ENCODE measurements around the gene EIF1AD. TPM values are rescaled to one million over a fixed set of nuclear protein-coding genes. Genes with fewer than 3 reads are reported as not detected.
"Not testable (repeated sequence)": the region's sequence is repeated elsewhere in the genome, so short reads cannot be mapped to it uniquely, and the experiment has no call there.

The EIF1AD gene
- total and polyA plus RNA-seq, 2 experiments from 2014 or later = 16.1 to 32.1 TPM

DNA sequence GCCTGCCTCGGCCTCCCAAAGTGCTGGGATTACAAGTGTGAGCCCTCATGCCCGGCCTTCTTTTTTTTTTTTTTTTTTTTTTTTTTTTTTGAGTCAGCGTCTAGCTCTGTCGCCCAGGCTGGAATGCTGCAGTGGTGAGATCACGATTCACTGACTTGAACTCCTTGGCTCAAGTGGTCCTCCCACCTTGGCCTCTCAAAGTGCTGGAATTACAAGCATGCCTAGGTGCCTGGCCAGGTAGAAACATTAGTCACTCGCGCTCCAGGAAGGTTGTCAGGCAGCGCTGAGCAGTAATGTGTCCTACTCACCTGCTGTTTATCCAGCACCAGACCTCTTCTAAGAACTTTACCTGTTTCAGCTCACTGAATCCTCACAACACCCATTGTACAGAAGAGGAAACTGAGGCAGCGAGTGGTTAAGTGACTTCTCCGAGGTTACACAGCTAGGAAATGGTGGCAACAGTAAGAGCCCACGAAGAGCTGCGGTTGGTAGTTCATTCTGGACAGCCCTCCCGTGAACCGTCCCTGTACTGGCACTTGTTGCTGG, 9.4 kb upstream of the EIF1AD start (continued):
- TF ChIP-seq, protein P1, sequence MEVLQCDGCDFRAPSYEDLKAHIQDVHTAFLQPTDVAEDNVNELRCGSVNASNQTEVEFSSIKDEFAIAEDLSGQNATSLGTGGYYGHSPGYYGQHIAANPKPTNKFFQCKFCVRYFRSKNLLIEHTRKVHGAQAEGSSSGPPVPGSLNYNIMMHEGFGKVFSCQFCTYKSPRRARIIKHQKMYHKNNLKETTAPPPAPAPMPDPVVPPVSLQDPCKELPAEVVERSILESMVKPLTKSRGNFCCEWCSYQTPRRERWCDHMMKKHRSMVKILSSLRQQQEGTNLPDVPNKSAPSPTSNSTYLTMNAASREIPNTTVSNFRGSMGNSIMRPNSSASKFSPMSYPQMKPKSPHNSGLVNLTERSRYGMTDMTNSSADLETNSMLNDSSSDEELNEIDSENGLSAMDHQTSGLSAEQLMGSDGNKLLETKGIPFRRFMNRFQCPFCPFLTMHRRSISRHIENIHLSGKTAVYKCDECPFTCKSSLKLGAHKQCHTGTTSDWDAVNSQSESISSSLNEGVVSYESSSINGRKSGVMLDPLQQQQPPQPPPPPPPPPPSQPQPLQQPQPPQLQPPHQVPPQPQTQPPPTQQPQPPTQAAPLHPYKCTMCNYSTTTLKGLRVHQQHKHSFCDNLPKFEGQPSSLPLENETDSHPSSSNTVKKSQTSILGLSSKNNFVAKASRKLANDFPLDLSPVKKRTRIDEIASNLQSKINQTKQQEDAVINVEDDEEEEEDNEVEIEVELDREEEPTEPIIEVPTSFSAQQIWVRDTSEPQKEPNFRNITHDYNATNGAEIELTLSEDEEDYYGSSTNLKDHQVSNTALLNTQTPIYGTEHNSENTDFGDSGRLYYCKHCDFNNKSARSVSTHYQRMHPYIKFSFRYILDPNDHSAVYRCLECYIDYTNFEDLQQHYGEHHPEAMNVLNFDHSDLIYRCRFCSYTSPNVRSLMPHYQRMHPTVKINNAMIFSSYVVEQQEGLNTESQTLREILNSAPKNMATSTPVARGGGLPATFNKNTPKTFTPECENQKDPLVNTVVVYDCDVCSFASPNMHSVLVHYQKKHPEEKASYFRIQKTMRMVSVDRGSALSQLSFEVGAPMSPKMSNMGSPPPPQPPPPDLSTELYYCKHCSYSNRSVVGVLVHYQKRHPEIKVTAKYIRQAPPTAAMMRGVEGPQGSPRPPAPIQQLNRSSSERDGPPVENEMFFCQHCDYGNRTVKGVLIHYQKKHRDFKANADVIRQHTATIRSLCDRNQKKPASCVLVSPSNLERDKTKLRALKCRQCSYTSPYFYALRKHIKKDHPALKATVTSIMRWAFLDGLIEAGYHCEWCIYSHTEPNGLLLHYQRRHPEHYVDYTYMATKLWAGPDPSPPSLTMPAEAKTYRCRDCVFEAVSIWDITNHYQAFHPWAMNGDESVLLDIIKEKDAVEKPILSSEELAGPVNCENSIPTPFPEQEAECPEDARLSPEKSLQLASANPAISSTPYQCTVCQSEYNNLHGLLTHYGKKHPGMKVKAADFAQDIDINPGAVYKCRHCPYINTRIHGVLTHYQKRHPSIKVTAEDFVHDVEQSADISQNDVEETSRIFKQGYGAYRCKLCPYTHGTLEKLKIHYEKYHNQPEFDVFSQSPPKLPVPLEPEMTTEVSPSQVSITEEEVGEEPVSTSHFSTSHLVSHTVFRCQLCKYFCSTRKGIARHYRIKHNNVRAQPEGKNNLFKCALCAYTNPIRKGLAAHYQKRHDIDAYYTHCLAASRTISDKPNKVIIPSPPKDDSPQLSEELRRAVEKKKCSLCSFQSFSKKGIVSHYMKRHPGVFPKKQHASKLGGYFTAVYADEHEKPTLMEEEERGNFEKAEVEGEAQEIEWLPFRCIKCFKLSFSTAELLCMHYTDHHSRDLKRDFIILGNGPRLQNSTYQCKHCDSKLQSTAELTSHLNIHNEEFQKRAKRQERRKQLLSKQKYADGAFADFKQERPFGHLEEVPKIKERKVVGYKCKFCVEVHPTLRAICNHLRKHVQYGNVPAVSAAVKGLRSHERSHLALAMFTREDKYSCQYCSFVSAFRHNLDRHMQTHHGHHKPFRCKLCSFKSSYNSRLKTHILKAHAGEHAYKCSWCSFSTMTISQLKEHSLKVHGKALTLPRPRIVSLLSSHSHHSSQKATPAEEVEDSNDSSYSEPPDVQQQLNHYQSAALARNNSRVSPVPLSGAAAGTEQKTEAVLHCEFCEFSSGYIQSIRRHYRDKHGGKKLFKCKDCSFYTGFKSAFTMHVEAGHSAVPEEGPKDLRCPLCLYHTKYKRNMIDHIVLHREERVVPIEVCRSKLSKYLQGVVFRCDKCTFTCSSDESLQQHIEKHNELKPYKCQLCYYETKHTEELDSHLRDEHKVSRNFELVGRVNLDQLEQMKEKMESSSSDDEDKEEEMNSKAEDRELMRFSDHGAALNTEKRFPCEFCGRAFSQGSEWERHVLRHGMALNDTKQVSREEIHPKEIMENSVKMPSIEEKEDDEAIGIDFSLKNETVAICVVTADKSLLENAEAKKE (CRISPR knock-in tag; IDR thresholded peaks at IDR 0.05) = no peak
- TF ChIP-seq STAT1 (IDR thresholded peaks at IDR 0.05; ENCODE audit: unreplicated experiment) (no peak), ETS1 (IDR thresholded peaks at IDR 0.05) (no peak), EZH2 (IDR thresholded peaks at IDR 0.05; ENCODE audit: low read depth, unreplicated experiment) (no peak), CREB1 (CRISPR knock-in tag; IDR thresholded peaks at IDR 0.05; ENCODE audit: low read depth) (no peak), CTCF (conservative IDR thresholded peaks at IDR 0.05; ENCODE audit: low read depth in 2 of 2) (no peak), NANOG (IDR thresholded peaks at IDR 0.05; ENCODE audit: borderline replicate concordance) (no peak), ZNF114 (CRISPR knock-in tag; IDR thresholded peaks at IDR 0.05) (no peak), EZH2phosphoT487 (IDR thresholded peaks at IDR 0.05; ENCODE audit: unreplicated experiment) (no peak), POLR2AphosphoS5 (IDR thresholded peaks at IDR 0.05; ENCODE audit: low read depth) (no peak)

GRCh38 chr11:66010036-66010435, 8.1 kb upstream of the EIF1AD start:
- not testable (repeated sequence) for H3K4me3 Mint-ChIP-seq; H2AFZ ChIP-seq; H3K4me2 ChIP-seq; H3K4me1 ChIP-seq (ENCODE audit: insufficient read depth); H3K27ac Mint-ChIP-seq; ATAC-seq; H3K9me2 ChIP-seq (ENCODE audit: insufficient read depth); H3K36me3 ChIP-seq (ENCODE audit: insufficient read depth); H3F3A ChIP-seq (replicated peaks; ENCODE audit: low read depth); H3K27ac ChIP-seq (ENCODE audit: low read depth); H3K79me2 ChIP-seq (replicated peaks; ENCODE audit: insufficient read depth); H3K9me3 Mint-ChIP-seq; H4K20me1 ChIP-seq (replicated peaks; ENCODE audit: insufficient read depth); H3K4me3 ChIP-seq; H3K36me3 Mint-ChIP-seq (ENCODE audit: low read depth); DNase-seq (ENCODE audit: low spot score)
- H3K27me3 ChIP-seq (ENCODE audit: insufficient read depth) = peaks cover 23% of the 10 kb centered on the region
- H3K4me1 Mint-ChIP-seq = peaks cover 15% of the 10 kb centered on the region; the same call in 2 of the 3 replicates
- peaks cover 16% of the 10 kb centered on the region for H3K27me3 Mint-ChIP-seq (ENCODE audit: insufficient read depth, low read depth, poor library complexity)
